Astrocyte (in vitro differentiated cells and primary cell): ENCODE data around the gene ATP13A4. TPM values are rescaled to one million over a fixed set of nuclear protein-coding genes. Genes with fewer than 3 reads are reported as not detected.

Experiments used
- DNase-seq: peaks from one replicate; pipeline ENCODE4 v3.0.0-alpha.2; 2010; ENCODE audit warnings: low read depth
- FAIRE-seq: peaks from 2 replicates; lab custom pipeline; 2011; peaks lifted over from hg19 to GRCh38; lab: Jason Lieb, UNC
- H2AFZ ChIP-seq: 2 replicates; pipeline ENCODE4 v1.6.0; 2012; ENCODE audit warnings: low read depth, low read length, inconsistent platforms
- H3K27ac ChIP-seq: 2 replicates; pipeline ENCODE4 v1.5.1; 2011; ENCODE audit warnings: low read depth, low read length, inconsistent platforms
- H3K27me3 ChIP-seq: 2 replicates; pipeline ENCODE4 v1.6.0; 2011; ENCODE audit warnings: low read length, inconsistent platforms; ENCODE audit not compliant: insufficient read depth
- H3K36me3 ChIP-seq: 2 replicates; pipeline ENCODE4 v1.5.1; 2011; ENCODE audit warnings: low read length, inconsistent platforms; ENCODE audit not compliant: insufficient read depth
- H3K4me1 ChIP-seq: 2 replicates; pipeline ENCODE4 v1.5.1; 2011; ENCODE audit warnings: low read length, inconsistent platforms; ENCODE audit not compliant: insufficient read depth
- H3K4me2 ChIP-seq: 2 replicates; pipeline ENCODE4 v1.6.0; 2012; ENCODE audit warnings: low read length, inconsistent platforms
- H3K4me3 ChIP-seq: 2 replicates; pipeline ENCODE4 v1.5.1; 2011; ENCODE audit warnings: low read depth, mild to moderate bottlenecking, low read length, inconsistent platforms; ENCODE audit not compliant: insufficient read depth
- H3K79me2 ChIP-seq: 2 replicates; pipeline ENCODE4 v1.6.0; 2012; ENCODE audit warnings: mild to moderate bottlenecking, low read length, inconsistent platforms; ENCODE audit not compliant: insufficient read depth
- H3K9ac ChIP-seq: 2 replicates; pipeline ENCODE4 v1.6.0; 2012; ENCODE audit warnings: mild to moderate bottlenecking, low read length, inconsistent platforms
- H3K9me3 ChIP-seq: 2 replicates; pipeline ENCODE4 v1.5.1; 2012; ENCODE audit warnings: low read depth, mild to moderate bottlenecking, low read length, inconsistent platforms; ENCODE audit not compliant: insufficient read depth
- H4K20me1 ChIP-seq: 2 replicates; pipeline ENCODE4 v1.6.0; 2012; ENCODE audit warnings: low read length, inconsistent platforms; ENCODE audit not compliant: insufficient read depth
- H3K27ac Mint-ChIP-seq: one replicate; pipeline ENCODE4 v1.8.0; 2021; ENCODE audit warnings: mild to moderate bottlenecking, mixed read lengths; ENCODE audit not compliant: unreplicated experiment
- H3K27me3 Mint-ChIP-seq: one replicate; pipeline ENCODE4 v1.8.0; 2021; ENCODE audit warnings: low read depth, mixed read lengths; ENCODE audit not compliant: unreplicated experiment
- H3K36me3 Mint-ChIP-seq: one replicate; pipeline ENCODE4 v1.8.0; 2021; ENCODE audit warnings: low read depth, mixed read lengths; ENCODE audit not compliant: unreplicated experiment
- H3K4me1 Mint-ChIP-seq: one replicate; pipeline ENCODE4 v1.8.0; 2021; ENCODE audit warnings: low read depth, mixed read lengths; ENCODE audit not compliant: unreplicated experiment
- H3K4me3 Mint-ChIP-seq: one replicate; pipeline ENCODE4 v1.8.0; 2021; ENCODE audit warnings: mild to moderate bottlenecking, moderate library complexity, mixed read lengths; ENCODE audit not compliant: unreplicated experiment
- H3K9me3 Mint-ChIP-seq: one replicate; pipeline ENCODE4 v1.8.0; 2021; ENCODE audit warnings: mild to moderate bottlenecking, mixed read lengths; ENCODE audit not compliant: unreplicated experiment
- CTCF ChIP-seq: IDR thresholded peaks from 2 replicates; pipeline ENCODE4 v1.5.1; 2011; ENCODE audit warnings: low read depth, mild to moderate bottlenecking, inconsistent platforms, low read length, moderate library complexity; ENCODE audit not compliant: insufficient read depth
- EZH2 ChIP-seq: IDR thresholded peaks from 2 replicates; pipeline ENCODE4 v1.6.1; 2012; ENCODE audit warnings: mild to moderate bottlenecking, low read length, inconsistent platforms; ENCODE audit not compliant: insufficient read depth
- total RNA-seq: library from RNA; stranded (reverse); gene quantifications from 2 replicates; pipeline ENCODE4 v1.2.1, GENCODE V29; 2021

ATP13A4 gene
- total RNA-seq, 1 donor from 2014 or later = 0.34 TPM

GRCh38 chr3:193452338-193452737, 102.4 kb downstream of the ATP13A4 start:
- peak; percentile 29 for TF ChIP-seq CTCF
- TF ChIP-seq EZH2 = no peak
- Histone ChIP-seq H4K20me1 (no peaks in the 10 kb centered on the region), H3K27ac (no peak overlapping the region), H3K9me3 (no peaks in the 10 kb centered on the region), H3K4me1 (no peaks in the 10 kb centered on the region), H3K27me3 (peaks cover 2% of the 10 kb centered on the region), H3K4me3 (no peak overlapping the region), H3K79me2 (no peaks in the 10 kb centered on the region), H3K36me3 (no peaks in the 10 kb centered on the region), H3K4me2 (no peak overlapping the region), H2AFZ (no peak overlapping the region), H3K9ac (no peak overlapping the region)
- no peak overlapping the region for H3K4me3 Mint-ChIP-seq
- H3K9me3 Mint-ChIP-seq = no peaks in the 10 kb centered on the region
- FAIRE-seq = no peak
- H3K27me3 Mint-ChIP-seq = peaks cover 4% of the 10 kb centered on the region
- H3K4me1 Mint-ChIP-seq = no peaks in the 10 kb centered on the region
- DNase-seq = no peak
- no peaks in the 10 kb centered on the region for H3K36me3 Mint-ChIP-seq
- H3K27ac Mint-ChIP-seq = no peak overlapping the region

- Mint-ChIP-seq H3K27me3 (no peaks in the 10 kb centered on the region), H3K9me3 (no peaks in the 10 kb centered on the region), H3K27ac (no peak overlapping the region), H3K4me3 (no peak overlapping the region), H3K36me3 (no peaks in the 10 kb centered on the region), H3K4me1 (no peaks in the 10 kb centered on the region)
- Histone ChIP-seq H3K36me3 (no peaks in the 10 kb centered on the region), H3K4me3 (no peak overlapping the region), H3K9ac (no peak overlapping the region), H2AFZ (no peak overlapping the region), H3K79me2 (no peaks in the 10 kb centered on the region), H3K27ac (no peak overlapping the region), H4K20me1 (no peaks in the 10 kb centered on the region), H3K27me3 (no peaks in the 10 kb centered on the region), H3K9me3 (no peaks in the 10 kb centered on the region), H3K4me2 (no peak overlapping the region), H3K4me1 (no peaks in the 10 kb centered on the region)
- DNase-seq (no peak), FAIRE-seq (no peak)
- TF ChIP-seq EZH2 (no peak), CTCF (no peak)
Measured at GRCh38 chr3:193451902-193452301, 102.8 kb downstream of the ATP13A4 start.

GRCh38 chr3:193446965-193447602, 107.6 kb downstream of the ATP13A4 start:
- no peaks in the 10 kb centered on the region for H3K9me3 Mint-ChIP-seq
- FAIRE-seq = no peak
- H3K27me3 ChIP-seq = no peaks in the 10 kb centered on the region

More at GRCh38 chr3:193446965-193447602, 107.6 kb downstream of the ATP13A4 start:
- Histone ChIP-seq H4K20me1 (no peaks in the 10 kb centered on the region), H3K9me3 (no peaks in the 10 kb centered on the region), H3K9ac (no peak overlapping the region), H3K27ac (no peak overlapping the region), H2AFZ (no peak overlapping the region), H3K4me1 (no peaks in the 10 kb centered on the region), H3K79me2 (no peaks in the 10 kb centered on the region), H3K4me2 (no peak overlapping the region), H3K4me3 (no peak overlapping the region), H3K36me3 (no peaks in the 10 kb centered on the region)
- Mint-ChIP-seq H3K4me1 (no peaks in the 10 kb centered on the region), H3K4me3 (no peak overlapping the region), H3K27me3 (peaks cover 4% of the 10 kb centered on the region), H3K36me3 (no peaks in the 10 kb centered on the region), H3K27ac (no peak overlapping the region)
- no peak for DNase-seq
- TF ChIP-seq CTCF (no peak), EZH2 (no peak)
